Left forelimb (tissue), 1 donor: Measurements from ENCODE around the gene NPBWR2.

ENCODE experiments used
- DNase-seq: peaks from one replicate; pipeline ENCODE4 v3.0.0-alpha.2; 2018; ENCODE audit warnings: low spot score

The NPBWR2 gene

DNA sequence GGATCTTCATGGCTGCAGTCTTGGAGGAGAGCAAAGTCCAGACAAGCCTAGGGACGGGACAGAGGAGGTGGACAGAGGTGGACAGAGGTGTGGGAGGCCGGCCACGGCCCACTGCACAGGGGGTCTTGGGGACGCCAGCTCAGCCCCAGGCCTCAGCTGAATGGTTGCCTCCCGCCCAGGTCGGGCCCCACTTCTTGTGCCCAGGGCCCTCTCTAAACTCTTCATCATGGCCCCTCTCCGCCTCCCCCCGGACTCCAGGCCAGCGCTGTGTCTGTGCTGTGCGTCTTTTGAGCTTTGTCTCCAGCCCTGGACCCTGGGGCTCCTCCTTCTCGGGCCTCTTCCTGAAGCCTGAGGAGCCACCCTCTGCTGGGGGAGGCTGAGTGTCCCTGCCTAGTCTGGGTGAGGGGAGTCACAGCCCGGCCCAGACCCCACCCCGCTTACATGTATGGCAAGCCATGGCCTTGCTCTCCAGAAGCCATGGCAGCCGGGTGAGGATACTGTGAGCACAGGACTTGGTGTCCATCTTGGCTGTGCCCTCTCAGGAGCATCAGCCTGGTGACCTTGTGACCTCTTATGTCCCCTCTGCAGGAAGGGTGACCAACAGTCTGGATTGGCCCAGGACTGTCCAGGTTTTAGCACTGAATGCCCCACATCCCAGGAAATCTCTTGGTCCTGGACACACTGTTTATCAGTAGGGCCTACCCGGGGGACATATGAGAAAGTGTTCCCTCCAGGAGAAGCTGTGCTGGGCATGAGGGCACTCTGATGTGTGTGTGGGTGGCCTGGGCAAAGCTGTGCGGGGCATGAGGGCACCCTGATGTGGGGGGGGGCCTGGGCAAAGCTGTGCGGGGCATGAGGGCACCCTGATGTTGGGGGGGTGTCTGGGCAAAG is 9.4 kb upstream of the NPBWR2 start:
- peak; percentile 56 for DNase-seq

DNA sequence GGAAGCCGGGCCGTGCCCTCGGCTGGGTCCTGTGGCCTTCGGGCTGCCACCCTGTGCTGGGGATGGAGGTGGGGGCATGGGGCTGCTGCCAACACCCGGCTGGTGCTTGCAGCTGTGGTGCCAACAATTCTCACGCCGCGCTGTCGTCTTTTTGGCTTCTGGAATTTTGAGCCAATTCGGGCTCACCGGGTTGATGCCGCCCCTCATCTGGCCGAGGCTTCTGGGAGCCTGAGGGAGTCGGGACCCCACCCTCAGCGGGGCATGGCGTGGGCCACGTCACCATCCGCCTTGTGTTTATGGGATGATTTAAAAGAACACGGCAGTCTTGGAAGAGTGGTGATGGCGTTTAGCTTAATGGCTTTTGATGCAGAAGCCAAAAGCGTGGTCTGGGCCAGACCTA is 8.7 kb upstream of the NPBWR2 start:
- DNase-seq: peak; percentile 58

DNA sequence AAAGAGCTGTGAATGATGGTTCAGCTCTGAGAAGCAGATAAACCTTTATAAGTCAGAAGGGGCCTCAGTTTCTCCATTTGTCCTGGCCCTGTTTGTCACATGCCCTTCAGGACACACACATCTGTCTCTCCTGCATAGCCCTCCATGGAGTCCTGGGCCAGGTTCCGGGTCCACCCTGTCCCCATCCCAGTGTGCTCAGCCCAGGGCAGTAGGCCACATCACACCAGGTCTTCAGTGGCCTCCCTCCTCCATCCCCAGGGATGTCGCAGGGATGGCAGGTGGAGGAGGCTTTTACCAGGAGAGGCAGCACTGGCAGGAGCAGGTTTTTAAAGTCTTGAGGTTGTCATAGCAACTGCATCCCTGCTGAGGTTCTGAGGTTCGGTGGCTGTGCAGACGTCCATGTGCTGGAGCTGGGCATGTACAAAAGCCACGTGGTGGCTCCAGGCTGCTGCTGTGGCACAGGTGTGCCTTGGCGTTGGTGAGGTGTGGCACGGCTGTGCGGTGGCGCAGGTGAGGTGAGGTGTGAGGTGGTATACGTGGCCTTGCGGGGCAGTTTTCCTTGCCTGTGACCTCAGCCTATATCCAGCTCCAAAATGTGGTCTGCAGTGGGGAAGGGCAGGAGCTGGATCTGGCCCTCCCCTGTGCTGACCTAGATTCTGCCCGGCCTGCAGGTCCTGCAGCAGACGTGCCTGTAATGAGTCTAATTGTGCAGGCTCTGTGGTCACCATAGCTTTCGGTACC is 8.0 kb upstream of the NPBWR2 start:
- DNase-seq: no peak

DNA sequence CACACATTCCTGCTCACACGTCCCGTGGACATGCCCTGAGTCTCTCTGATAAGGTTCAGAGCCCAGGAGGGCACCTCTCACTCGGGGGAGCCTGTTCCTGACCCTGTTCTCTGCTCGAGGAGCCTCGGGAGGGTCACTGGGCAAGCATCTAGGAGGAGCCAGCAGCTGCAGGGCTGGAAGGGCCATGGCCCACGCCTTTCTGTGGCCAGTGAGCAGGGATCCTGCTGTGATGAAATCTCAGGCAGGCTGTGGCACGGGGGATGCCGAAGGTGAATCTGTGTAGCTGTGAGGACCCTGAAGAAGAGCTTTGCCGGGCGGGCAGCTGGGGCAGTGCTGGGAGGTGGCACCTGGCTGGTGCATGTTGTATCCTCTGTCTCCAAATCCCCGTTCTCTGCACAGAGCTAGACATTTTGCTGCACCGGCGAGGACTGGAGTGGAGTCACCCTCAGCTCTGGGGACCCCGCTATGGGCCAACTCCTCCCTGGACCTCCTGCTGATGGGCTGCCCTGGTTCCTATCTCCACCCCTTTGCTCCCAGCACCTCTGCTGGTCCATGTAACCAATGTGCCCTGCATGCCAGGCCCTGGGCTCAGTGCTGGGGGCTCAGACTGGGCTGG is 7.1 kb upstream of the NPBWR2 start:
- DNase-seq: no peak

DNA sequence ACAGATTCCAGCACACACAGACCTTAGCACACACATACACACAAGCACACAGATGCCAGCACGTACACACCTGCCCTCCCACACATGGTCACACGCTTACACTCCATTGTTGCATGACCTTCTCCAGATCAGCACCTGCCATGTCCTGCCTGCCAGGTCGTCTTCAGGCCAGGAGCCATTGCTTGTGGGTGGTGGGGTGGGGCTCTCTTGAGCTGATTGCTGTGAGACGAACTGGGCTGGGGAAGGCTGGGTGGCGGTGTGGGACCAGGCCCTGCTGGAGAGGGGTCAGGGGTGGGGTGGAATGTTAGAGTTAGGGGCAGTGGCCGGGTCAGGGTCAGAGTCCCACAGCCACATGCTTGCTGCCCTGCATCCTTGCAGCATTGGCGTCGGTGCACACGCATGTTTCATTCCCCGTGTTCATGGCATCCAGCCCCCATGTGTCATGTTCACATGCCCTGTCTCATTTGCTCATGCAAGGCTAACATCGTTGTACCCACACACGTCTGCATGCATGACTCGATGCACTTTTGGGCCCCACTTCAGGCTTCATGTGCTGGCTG is 6.5 kb upstream of the NPBWR2 start:
- DNase-seq: peak; percentile 33

DNA sequence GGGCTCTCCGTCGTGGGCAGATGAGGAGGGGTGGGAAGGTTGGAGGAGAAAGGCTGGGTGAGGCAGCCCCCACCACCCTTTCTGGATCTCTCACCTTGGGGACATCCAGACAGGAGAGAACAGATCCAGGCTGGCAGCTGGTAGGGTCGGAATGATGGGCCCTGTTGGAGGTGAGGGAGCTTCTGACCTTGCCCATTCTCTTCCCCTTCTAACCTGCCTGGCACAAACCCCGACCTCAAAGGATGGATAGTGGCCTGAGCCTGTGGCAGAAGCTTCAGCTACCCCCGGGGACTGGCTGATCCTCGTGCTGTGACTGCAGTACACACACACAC is 6.0 kb upstream of the NPBWR2 start:
- DNase-seq: no peak

DNA sequence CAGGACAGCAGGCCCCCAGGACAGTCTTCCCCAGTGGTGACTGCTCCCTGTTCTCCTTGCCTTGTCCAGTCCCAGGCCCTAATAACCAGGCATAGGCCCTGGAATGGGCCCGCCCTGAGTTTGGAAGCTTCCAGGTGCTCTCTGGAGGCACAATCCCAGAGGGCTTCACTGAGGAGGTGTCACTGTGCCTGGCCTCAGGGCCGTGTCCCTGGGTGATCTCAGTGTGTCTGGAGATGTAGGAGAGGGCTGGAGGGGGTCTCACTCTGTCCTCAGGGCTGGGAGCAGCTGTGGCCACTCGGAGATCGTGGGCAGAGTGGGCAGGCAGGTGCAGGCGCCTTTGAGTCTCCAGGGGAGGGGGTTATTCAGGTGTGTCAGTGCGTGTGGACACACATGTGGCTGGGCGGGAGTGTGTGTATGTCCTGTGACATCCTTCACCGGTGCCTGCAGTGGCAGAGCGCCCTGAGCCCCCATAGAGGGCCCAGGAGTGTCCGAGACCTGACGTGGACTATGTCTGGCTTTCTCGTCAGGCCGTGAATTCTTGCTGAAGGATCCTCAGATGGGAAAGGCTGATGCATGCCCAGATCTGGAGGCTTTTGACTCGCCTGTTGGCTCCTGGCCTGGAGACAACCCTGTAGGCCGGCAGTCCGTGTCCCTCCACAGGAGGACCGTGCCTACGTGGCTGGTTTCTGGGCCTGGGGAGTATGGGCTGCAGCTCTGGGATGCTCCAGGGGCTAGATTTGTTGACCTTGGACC is 5.5 kb upstream of the NPBWR2 start:
- no peak for DNase-seq

DNA sequence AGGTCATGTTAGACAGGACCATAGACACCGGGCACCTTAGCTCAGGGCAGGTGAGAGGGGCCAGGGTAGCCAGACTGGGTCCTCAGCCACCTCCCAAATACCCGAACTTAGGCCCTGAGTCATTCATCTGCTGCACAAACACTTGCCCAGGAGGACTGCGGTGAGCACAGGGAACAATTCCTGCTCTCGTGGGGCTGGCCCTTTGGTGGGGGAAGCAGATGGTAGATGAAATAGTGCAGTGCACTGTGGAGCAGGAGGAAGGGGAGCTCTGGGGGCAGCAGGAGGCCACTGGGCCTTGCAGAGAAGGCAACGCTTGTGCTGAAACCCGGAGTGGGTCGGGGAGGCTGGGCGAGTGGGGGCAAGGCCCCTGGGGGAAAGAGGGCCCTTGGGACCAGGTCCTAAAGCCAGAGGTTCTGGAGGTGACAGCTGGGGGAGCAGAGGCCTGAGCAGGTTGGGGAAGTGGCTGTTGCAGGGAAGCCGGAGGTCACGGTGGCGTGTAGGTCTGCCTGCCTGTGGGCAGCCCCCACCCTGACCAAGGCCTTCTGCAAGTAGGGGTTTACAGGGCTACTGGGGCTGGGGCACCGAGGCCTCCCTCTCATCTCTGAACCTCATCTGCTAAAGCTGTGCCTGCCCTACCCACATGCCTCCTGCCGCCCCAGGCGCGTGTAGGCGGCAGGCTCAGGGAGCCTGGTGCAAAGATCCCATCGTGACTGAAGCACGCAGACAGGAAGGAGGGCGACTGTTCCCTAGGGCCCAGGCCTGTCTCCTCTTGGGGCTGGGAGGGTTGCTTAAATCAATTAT is 4.7 kb upstream of the NPBWR2 start:
- DNase-seq: no peak

DNA sequence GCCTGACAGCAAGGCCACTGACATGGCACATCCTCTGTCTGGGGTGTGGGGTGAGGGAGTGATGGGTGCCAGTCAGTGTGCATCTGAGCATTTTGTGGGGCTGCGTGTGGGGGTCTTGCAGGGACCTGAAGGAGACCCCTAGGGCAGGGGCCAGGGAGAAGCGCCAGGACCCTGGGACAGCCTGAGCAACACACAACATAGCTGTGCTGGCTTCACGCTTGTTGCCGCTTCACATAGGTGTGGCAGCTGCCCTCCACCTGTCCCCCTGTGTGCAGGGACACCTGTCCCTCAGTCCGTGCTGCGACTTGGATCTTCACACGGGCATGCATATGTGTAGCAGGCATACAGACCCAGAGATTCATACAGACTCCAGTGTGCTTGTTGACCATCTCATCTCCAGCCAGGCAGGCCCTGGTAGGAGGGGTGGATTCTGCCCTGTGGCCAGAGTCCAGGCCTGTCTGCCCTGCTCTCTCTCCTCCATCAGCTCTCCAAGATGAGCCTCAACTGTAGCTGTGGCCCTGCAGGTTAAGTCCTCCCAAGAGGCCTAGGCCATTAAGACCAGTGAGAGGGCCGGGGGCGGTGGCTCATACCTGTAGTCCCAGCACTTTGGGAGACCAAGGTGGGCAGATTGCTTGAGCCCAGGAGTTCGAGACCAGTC is 3.2 kb upstream of the NPBWR2 start:
- DNase-seq: no peak

DNA sequence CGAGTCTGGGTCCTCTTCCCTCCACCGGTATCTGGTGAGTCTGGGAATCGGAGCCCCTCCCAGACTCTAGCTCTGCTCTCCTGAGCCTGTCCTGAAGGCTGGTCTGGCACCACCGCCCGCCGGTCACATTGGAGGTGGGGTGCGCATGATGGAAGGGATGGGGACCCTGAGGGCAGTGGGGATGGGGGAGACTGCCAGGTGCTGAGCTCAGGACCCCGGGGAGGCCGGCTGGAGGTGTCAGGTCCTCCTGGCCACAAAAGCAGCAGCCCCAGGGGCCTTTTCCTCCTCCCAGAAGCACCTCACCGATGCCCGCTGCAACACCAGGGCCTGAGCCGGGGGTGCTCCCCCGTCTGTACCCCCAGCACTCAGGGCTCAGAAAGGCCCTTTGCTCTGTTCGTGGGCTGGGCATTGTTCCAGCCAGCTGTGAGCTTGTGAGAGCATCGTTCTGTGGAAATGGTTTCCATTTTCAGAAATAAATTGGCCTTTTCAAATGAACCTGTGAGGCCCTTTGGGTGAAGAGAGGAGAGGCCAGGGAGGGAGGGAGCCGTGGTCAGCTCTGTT is 2.5 kb upstream of the NPBWR2 start:
- no peak for DNase-seq

DNA sequence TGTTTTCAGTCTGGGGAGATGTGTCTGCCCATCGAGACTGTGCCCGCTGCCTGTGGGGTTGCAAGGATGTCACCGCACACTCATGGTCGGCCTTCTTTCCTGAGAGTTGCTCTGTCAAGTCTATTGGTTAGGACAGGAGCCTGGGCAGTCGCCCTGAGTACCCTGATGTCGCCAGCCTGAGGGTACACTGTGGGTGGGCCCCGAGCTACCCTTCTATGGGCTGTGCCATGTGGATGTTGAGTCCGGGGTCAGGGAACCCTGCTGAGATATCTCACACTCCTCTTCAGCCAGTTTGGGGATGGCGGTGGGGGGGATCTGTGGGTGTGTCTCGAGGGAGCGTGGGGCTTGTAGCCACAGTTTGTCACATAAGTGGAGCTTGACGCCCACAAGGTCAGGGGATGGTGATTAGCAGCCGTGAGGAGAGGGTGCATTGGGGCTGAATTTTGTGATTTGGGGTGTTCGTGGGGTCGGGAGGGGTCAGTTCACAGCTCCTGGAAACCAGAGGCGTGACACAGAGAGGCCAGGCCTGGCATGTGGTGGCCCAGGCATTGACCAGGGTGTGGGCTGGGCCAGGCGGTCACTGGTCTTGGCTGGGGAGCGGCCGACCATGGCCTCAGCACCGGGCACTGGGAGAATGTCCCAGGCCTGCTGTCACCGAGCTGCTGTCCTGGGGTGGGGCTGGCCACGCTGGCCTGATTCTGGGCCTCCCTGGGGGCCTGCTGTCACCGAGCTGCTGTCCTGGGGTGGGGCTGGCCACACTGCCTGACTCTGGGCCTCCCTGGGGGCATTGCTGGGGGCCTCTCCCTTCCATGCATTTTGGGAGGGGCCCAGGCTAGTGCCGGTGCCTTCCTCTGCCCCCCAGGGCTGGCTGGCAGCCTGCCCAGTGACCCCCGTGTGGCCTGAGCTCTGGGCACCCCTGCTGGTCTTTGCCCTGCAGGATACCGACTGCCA is 1.6 kb upstream of the NPBWR2 start:
- no peak for DNase-seq

DNA sequence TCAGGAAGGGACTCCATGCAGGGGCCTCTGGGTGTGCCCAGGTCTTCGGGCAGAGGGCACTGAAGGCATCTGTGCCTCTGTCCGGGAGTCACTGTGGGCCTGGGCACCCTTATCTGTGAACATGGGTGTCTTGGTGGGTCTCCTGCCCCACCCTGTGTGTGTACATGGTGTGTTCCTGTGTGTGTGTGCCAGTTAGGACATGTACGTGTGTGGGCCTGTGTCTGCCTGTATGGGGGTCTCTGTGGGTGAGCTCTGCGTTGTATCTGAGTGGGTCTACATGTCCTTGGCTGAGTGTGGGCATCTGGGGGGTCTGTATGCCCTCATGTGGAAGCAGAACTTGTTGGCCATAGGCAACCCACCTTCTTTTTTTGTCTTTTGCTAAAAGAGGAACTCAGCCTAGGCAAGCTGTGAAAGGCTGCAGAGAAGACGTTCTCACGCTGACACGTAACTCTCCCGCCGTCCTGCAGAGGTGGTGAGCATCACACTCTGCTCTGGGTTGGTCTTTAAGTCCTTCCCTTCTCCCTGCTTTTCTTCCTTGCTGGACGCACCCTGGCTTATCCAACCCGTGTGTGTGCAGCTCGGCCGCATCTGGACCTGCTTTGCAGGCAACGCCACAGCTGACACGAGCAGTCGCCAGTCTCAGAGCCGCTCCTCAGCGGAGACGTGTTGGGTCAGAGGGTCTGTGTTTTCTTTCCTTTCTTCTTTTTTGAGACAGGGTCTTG is 532 bp upstream of the NPBWR2 start:
- no peak for DNase-seq

DNA sequence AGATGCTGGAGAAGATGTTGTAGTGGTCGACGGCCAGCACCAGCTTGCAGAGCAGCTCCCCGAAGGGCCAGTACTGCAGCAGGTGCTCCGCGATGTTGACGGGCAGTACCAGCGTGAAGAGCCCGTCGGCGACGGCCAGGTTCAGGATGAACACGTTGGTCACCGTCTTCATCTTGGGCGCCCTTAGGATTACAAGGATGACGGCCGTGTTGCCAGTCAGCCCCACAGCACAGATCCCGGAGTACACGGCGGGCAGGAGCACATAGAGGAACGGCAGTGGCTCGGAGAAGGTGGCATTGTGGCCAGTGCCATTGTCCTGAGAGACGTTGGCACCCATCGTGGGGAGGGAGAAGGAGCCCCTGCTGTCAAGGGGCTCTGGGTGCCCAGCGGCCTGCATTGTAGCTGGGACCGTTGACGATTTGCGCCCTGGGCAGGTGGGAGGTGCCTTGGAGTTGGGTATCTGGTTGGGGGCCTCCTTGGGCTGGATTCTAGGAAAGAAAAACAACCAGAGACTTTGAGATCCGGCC is 867 bp downstream of the NPBWR2 start:
- no peak for DNase-seq

DNA sequence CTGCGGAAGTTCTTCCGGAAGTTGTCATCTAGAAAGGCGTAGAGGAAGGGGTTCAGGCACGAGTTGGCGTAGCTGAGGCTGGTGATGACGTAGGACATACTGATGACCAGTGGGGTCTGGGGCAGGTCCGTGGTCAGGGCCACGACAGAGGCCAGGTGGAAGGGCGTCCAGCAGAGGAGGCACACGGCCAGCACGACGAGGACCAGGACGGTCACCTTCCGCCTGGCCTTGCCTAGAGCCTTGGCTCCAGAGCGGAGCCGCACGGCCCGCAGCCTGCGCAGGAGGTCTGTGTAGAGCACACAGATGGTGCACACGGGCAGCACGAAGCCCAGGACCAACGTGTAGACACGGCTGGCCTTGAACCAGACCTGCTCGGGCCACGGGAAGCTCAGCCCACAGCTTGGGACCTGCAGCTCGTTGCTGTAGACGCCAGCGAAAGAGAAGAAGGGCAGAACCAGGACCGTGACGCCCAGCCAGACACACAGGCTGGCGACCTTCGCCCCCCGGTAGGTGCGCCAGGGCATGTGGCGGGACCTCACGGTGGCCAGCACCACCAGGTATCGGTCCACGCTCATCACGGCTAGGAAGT is 1.4 kb downstream of the NPBWR2 start:
- DNase-seq: no peak

DNA sequence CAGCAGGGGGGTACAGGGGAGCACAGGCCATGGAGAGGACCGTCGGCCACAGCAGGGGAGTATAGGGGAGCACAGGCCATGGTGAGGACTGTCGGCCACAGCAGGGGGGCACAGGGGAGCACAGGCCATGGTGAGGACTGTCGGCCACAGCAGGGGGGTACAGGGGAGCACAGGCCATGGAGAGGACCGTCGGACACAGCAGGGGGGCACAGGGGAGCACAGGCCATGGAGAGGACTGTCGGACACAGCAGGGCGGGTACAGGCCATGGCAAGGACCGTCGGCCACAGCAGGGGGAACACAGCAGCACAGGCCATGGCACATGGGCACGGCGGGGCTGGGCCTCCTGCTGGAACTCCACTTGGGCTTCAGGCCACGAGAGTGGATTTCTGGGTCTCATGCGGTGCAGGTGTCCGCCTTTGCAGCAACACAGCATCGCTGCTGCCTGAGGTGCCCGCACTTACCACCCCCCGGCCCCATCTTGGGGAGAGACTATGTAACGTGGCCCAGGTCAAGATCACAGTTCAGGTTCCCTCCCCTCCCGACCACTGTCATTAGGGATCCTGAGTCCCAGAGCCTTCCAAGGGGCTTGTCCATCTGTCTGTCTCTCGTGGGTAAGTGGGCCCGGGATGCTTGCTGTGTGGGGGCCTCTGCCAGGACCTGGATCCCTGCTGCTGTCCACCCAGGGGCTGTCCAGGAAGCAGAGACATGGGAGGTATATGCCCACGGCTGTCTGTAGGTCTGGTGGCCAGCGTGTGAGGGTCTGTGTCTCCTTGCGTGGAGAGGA is 2.5 kb downstream of the NPBWR2 start:
- no peak for DNase-seq

DNA sequence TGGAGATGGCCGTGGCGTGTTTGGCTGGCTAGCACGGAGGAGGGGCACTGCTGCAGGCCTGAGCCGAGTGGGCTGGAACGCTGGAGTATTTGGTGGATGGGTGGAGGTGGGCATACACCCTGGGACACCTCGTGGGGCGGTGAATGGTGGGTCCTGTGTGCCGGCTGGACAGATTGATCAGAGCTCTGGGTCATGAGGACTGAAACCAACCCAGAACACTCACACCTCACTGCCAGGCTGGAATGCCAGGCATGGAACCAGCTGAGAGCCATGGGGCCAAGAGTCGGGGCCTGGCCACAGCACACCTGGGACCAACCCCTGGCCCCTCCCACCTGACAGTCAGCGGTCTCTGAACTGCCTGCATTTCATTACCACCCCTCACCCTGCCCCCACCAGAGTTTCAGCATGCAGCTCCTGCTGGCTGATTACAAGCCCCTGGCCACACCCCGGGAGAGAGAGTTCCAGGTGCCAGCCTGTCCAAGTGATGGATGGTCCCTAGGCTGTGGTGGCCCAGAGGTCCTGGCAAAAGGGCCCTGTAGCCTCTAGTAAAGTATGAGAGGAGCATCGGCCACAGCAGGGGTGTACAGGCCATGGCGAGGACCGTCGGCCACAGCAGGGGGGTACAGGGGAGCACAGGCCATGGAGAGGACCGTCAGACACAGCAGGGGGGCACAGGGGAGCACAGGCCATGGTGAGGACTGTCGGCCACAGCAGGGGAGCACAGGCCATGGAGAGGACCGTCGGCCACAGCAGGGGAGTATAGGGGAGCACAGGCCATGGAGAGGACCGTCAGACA is 3.3 kb downstream of the NPBWR2 start:
- DNase-seq: no peak
